GM21786 (cell line): ENCODE data around the gene PHYKPL.

Source experiments
- ATAC-seq: cut with Tn5 transposase; IDR thresholded peaks from one replicate; pipeline ENCODE4 v1.9.1; 2021; ENCODE audit not compliant: unreplicated experiment

The PHYKPL gene

GRCh38 chr5:178232124-178232919 is at the start of gene PHYKPL:
PHYKPL (minus strand) TSS chr5:178232802; CDS start chr5:178232550, 252 bp downstream.
- peak; percentile 68 for ATAC-seq

- ATAC-seq, result no peak
Observed at GRCh38 chr5:178282391-178282790, 49.8 kb upstream of the PHYKPL start.

DNA sequence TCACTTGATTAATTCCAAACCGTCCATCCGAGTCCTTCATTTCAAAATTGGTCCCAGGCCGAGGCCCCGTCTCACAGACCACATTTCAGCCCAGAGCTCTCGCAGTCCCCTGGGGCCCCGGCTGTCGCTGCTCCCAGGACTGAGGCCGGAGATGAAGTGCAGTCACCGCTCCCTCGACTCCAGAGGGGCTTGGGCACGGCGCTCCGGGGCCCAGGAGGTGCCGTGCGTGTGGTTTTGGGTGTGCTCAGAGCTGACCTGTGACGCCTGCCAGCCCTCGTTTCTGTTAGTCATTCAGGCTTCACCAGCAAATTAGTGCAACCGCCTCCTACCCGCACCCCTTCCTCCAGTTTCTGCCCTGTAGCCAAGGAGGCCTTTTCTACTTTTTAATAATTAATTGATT is 48.7 kb upstream of the PHYKPL start:
- ATAC-seq, result no peak

DNA sequence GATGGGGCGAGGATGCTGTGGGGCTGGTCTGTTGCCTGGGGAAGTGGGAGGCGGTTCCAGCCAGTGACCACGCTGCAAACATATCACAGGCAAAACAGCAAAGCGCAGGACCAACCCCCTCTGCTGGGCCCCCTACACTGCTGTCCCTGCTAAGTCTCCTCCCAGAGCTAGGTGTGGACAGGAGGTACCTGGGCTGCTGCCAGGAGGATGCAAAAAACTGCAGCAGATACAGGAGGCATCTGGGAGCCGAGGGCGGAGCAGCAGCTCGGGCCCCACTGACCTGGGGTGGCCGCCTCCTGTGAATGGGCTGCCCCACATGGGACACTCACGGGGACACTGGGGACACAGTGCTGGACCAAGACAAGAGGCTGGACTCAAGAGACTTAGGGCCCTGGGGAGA is 48.0 kb upstream of the PHYKPL start:
- ATAC-seq, result no peak

GRCh38 chr5:178279723-178280438 is 47.3 kb upstream of the PHYKPL start:
- ATAC-seq, result no peak

GRCh38 chr5:178279026-178279722 is 46.6 kb upstream of the PHYKPL start:
- no peak for ATAC-seq

GRCh38 chr5:178278358-178279023 is 45.9 kb upstream of the PHYKPL start:
- no peak for ATAC-seq

- no peak for ATAC-seq
Observed at GRCh38 chr5:178277866-178278265, 45.3 kb upstream of the PHYKPL start.

GRCh38 chr5:178277346-178277745 is 44.7 kb upstream of the PHYKPL start:
- no peak for ATAC-seq

DNA sequence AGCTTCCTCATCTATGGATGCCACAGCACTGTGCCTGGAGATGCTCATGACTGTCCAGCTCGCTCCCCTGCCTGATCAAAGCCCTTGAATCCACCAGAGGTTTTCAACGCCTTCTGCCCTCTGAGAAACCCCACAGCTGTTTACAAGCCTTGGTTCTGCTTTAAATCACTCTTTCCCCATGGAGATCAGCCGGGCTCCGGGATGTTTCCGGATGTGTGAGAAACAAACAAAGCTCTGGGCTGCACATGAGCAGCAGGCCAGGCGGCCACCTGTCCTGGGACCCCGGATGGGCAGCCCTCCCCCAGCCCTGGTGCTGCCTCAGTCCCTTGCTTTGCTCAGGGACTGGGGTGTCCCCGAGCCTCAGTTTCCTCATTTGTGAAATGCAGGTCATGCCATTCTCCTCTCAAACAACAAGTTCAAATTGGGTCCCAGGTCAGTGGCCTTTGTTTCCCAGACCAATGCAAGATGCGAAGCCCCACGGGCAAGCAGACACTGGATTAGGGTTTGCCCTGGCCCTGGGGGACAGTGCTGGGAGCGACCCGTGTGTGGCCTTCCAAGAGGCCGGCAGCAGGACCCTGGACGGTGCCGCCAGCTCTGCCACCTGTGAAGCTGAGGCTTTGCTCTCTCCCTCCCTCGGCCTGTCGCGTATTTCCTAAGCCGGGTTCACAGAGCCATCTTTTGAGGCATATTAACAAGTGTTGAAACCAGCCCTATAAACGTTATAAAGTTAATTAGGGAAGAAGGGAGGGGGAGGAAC is 42.4 kb upstream of the PHYKPL start:
- no peak for ATAC-seq

DNA sequence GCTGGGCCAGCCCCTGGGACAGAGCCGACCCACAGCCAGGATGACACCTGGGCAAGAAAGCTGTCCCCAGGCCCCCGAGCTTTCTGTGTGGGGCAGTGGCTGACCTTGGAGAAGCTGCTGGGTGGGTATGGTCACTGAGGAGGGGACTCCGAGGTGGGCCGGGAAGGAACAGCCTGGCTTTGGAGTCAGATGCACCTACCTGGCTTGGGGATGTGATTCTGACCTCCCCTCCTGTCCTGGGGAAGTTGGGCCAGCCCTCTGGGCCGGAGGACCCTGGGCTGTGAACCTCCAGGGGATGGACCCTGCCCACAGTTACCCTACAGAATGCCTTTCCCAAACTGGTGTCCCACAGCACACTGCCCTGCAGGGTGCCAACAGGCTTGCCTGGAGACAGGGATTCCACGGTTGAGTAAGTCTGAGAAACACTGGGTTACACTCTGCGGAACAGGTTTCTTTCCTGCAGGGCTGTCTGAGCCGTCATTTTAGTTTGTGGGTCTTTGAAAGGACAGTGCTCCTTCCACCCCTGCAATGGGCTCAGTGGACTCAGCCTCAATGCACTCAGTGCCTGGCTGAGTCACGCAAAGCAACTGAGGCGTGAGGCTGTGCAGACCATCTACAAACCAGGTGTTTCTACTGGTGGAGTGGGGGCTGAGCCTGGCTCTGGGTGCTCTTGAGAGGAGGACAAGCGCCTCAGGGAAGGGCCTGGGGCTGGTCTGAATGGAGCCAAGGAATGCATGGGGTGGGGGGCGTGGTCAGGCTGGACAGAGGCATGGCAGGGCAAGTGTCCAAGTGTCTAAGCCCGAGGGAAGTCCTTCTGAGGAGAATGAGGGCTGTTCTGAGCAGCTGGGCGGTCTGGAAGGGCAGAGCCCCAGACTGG is 41.3 kb upstream of the PHYKPL start:
- ATAC-seq, result no peak

DNA sequence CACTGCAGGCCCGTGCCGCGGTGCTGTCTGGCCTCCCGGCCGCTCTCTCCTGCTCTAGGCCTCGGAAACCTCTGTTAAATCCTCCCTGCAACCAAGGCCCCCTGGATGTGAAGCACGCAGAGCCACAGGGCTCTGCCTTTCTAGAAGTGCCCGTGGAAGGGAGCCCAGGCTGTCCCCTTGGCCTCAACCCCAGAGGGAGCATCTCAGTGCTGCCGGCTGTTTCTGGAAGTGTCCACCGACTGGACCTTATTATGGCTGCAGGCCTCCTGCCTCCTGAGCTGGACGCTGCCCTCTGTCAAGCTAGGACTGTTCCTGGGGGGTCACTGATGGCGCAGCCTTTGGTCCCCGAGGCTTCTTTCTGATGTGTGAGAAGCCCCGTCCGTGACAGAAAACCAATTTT is 40.4 kb upstream of the PHYKPL start:
- ATAC-seq, result no peak

DNA sequence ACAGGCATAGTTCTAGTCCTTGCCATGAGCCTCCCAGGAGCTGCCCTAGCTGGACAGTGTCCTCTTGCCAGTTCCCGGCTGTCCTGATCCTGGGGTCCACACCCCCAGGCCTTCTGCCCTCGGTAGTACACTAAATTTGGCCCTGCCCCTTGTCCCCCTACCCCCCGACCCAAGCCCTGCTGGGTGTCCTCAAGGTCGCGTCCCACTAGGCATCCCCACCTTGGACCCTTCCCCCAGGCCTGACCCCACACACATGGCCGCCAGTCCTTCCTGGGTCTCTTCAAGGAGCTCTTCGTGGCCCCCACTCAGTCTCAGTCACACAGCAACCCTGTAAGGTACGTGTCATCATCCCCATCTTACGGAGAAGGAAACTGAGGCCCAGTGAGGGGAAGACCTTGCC is 40.0 kb upstream of the PHYKPL start:
- no peak for ATAC-seq

DNA sequence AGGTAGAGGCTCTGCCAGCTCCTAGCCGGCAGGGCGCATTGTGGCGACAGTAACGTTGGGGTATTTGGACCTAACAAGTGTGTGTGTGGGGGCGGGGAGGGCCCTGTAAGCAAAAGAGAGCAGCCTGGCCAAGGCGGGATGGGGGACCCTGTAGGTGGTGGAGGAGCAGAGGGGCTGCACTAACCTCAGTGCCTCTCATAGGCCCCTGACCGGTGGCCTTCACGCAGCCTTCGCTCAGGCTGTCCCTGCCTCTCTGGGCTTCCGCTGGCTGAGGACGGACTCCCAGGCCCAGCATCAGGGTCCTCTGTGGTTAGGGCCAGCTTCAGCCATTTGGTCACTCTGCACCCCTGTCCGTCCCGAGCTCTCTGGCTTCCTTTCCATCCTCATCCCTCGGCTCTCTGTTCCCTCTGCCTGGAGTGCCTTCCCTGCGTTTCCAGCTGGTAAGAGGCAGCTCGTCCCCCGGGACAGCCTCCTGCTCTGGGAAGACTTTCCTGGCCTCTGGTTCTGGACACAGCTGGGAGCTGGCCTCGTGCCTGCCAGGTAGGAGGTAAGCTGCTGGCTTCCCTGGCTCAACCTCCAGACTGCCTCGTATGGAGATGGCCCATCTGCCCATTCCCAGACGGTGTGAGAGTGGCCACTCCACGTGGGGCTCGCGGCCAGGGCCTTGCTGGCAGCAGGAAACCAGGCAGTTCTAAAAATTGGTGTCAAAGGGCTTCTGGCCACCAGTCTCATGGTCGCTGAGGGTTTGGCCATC is 39.3 kb upstream of the PHYKPL start:
- ATAC-seq, result no peak

DNA sequence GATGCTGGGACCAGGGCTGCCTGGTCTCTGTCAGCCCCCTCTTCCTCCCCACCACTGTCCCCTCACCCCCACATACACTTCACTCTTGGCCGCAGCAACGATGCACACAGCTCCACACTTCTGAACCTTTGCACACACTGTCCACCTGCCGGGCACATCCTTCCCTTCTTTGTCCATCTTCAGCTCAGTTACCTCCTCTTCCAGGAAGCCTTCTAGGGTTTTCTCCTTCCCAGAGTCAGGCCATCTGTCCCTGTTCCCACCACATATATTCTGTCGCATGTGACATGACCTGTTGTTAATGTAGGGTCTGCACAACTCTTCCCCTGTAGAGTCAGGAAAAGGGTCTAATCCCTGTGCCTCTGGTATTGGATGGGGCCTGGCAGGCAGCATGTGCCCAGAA is 38.6 kb upstream of the PHYKPL start:
- ATAC-seq, result no peak

DNA sequence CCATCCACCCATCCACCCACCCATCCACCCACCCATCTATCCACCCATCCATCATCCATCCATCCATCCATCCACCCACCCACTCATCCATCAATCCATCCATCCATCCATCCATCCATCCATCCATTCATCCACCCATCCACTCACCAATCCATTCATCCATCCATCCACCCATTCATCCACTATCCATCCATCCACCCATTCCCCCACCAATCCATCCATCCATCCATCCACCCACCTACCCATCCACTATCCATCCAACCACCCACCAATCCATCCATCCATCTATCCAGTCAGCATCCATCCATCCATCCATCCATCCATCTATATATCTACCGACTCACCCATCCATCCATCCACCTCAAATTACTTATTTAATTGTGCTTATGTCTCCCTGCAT is 36.9 kb upstream of the PHYKPL start:
- no peak for ATAC-seq

- no peak for ATAC-seq
Observed at GRCh38 chr5:178267876-178268275, 35.3 kb upstream of the PHYKPL start.

DNA sequence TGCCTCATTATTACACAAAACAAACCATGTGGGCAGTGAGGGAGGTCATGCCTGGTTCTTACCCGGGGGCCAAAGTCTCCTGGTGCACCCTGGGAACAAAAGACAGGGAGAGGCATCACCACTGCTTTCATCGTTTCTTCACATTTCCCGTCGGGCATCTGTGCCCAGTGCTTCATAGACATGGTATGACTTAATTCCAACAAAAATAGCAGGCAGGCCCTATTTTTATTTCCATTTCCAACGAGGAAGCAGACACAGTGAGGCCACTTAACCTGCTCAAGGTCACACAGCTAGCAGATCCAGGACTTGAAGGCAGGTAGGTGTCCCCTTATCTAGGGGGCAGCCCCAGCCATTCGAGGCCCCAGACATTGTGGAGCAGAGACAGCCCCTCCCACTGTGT is 34.6 kb upstream of the PHYKPL start:
- ATAC-seq, result no peak

- no peak for ATAC-seq
Observed at GRCh38 chr5:178266581-178266980, 34.0 kb upstream of the PHYKPL start.
